ENCODE data around the gene ABCB1.

- TF ChIP-seq CTCF (IDR thresholded peaks at IDR 0.05): no peak
- no peak for TF ChIP-seq POLR2A (IDR thresholded peaks at IDR 0.05)
Observed at GRCh38 chr7:87463982-87464381, 136.7 kb downstream of the ABCB1 start.

All from adrenal gland (tissue), 5 donors.